ENCODE measurements around the gene MYO1G.
"Not testable (repeated sequence)": the region's sequence is repeated elsewhere in the genome, so short reads cannot be mapped to it uniquely, and the experiment has no call there.

MYO1G gene

DNA sequence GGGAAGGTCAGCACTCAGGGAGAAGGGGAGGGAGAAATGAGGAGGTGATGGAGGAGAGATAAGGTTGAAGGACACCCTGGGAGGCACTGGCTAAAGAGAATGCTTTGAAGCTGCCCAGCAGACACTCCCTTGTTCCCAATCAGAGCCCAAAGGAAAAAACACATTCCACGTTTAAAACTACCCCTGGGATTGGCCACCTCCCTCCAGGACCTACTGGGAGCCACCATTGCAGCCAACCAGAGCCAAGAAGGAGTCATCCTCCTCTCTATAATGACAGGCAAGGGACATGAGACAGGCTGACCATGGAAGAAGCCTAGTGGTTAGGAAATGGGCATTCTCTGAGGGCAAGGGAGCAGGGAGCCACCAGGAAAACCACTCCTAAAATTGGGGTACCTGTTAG is 43.8 kb downstream of the MYO1G start:
- DNase-seq, result no peak

DNA sequence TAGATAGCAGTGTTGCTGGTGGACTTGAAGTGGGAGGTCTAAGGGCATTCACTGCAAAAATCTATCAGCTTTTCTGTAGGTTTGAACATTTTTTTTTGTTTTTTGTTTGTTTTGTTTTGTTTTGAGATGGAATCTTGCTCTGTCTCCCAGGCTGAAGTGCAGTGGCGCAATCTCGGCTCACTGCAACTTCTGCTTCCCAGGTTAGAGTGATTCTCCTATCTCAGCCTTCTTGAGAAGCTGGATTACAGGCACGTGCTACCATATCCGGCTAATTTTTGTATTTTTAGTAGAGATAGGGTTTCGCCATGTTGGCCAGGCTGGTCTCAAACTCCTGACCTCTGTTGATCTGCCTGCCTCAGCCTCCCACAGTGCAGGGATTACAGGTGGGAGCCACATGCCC is 44.3 kb downstream of the MYO1G start:
- DNase-seq, result not testable (repeated sequence)

DNA sequence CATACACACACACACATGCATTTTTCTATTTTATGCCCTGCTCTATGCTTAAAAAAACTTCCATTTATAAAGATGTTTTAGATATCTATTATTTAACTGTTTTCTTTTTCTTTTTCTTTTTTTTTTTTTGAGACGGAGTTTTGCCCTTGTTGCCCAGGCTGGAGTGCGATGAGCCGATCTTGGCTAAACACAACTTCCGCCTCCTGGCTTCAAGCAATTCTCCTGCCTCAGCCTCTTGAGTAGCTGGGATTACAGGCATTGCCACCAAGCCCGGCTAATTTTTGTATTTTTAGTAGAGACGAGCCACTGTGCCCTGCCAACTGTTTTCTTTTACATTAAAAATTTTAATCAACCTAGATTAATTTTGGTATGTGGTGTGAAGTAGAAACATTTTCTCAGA is 47.9 kb downstream of the MYO1G start:
- DNase-seq, result no peak

DNA sequence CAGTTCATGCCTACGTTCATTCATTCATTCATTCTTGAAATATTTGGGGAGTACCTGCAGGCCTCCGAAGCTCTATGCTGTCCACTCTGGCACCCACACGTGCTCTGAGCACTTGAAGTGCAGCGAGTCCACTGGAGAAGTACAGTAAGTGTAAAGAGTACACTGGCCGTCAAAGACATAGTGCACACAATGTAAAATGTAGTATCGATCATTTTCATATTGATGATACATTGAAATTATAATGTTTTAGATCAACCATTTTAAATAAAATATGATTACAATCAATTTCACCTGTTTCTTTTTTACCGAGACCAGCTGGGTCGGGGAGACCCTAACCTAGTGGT is 56.5 kb downstream of the MYO1G start:
- DNase-seq, result no peak

DNA sequence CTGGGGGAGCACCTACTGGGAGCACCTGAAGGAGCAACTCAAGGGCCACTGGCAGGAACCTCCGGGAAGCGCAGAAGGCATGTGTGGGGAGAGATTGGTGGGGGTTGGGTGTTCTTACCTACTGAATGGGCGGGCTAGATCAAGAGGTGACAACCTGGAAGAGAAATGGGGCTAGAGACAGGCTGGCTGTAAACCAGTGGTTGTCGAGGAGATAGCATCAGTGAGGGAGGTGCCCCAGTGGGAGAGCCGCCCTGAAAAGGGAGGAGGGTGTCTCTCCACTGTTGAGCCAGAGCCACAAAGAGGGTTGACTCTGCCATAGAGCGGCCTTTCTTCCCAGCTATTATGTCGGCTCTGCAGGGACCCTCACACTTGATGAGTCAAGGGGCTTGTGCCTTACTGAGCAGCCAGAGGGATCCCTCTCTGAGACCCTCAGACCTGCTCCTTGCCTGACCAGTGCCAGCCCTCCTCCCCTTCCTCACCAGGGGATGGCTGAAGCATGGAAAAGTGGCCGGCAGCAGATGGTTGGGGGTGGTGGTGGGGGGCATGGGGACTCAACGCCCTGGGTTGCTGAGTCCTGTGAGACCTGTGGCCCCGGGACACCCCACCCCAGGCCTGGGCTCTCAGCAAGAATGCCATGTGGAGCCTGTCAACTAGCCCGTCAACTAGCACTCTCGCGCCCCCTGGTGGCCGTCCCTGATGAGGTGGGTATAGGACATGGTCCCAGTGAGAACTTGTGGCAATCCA is 57.0 kb downstream of the MYO1G start:
- DNase-seq, result peak; percentile 84

DNA sequence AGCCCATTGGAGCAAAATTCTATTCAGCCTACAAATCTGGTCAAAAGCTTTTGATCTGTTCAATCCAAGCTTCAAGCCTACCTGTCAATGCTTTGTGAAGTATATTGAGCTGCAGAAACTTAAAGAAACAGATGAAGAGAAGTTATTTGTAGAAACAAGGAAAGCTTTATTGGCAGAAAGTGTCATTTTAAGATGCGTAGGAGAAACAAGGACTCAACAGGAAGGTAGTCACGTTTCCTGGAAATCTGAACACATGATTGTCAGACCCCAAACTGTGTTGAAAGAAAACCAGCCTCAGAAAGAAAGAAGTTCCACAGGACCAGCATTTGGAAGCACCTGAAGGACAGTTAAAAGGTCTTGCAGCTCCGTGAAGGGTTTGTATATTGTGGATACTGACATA is 58.7 kb downstream of the MYO1G start:
- DNase-seq, result no peak

DNA sequence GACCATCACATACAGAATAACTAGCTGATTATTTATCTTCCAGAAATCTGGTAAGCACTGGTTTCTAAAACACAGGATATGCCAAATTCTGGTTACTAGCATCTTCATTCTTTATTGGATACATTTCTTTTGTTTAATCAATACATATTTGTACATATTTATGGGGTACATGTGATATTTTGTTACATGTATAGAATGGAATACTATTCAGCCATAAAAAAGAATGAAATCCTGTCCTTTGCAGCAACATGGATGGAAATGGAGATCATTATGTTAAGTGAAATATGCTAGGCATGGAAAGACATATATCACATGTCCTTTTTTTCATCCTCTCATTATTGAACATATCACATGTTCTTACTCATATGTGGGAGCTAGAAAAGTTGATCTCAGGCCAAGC is 60.8 kb downstream of the MYO1G start:
- no peak for DNase-seq

DNA sequence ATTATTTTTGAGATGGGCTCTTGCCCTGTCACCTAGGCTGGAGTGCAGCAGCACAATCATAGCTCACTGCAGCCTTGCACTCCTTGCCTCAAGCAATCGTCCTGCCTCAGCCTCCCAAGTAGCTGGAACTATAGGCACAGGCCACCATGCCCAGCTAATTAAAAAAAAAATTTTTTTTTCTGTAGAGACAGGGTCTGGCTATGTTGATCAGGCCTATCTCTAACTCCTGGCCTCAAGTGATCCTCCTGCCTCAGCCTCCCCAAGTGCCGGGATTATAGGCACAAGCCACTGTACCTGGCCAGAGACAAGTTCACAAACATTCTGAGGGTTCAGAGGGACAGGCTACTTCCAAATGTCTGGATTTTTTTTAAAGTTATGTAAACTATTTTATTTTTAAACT is 61.4 kb downstream of the MYO1G start:
- no peak for DNase-seq

DNA sequence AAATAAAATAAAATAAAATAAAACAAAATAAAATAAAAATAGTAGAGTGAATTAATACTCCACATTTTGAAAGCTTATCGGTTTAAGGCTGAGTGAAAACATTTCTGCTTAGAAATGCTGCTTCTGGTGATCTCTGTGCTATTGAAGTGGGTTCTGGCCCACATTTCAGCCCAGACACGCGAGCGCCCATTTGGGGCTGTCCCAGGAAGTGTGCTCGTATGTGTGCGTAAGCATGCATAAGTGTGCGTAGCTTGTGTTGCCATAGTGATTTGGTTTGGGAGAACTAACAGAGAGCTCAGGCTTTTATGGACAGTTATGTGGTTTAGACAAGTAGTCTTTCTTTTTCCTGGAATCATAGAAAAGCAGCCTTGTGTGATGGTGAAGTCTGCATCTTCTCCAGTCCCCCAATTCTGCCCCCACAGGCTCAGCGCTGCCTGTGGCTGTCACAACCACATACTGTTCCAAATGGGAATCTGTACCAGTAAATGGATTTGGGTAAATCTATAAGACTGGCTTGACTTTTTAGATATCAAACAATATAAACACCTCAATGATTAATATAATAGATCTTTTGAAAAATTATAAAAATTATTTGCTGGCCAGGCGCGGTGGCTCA is 63.7 kb downstream of the MYO1G start:
- DNase-seq, result no peak

DNA sequence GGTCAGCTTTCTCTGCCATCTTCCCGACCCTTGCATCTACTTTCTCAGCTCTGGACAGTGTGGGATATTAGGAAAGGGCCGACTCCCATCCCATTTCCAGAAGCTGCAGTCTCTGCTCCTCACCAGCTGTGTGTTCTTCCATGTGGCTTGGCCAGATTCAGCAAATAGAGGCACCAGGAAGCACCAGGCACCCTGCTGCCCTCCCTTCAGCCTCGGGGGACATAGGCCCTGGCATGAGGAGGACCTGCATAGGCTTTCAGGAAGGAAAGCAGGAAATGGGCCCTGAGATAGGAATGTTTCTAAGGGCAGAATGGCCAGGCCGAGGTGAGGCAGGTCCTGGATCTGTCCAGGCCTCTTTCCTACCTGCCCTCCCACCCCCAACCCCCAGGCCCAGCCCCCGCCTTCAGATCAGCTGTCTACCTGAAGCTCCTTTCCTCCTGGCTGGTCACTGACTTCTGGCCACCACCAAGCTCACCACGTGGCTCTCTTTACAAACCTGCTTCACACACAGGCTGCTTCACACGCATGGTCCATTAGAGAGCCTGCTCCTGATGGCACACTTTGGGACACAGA is 66.0 kb downstream of the MYO1G start:
- DNase-seq, result no peak

Measured in right forelimb (tissue), 1 donor.